GM18526 (cell line): Measurements from ENCODE around the gene PARK7.

ENCODE experiments used
- POLR2A ChIP-seq: IDR thresholded peaks from 3 replicates; pipeline ENCODE4 v1.6.1; 2011; ENCODE audit not compliant: insufficient read length; ENCODE audit errors: extremely low read depth

Gene PARK7

GRCh38 chr1:8022395-8023286 is 61.1 kb downstream of the PARK7 start:
- TF ChIP-seq POLR2A, result no peak

- no peak for TF ChIP-seq POLR2A
Measured at GRCh38 chr1:8023287-8023994, 61.9 kb downstream of the PARK7 start.

- TF ChIP-seq POLR2A, result no peak
Measured at GRCh38 chr1:8023995-8024313, 62.4 kb downstream of the PARK7 start.

GRCh38 chr1:8024329-8024728 is 62.8 kb downstream of the PARK7 start:
- TF ChIP-seq POLR2A, result no peak

GRCh38 chr1:8025061-8025670 is 63.7 kb downstream of the PARK7 start:
- TF ChIP-seq POLR2A, result no peak

- TF ChIP-seq POLR2A, result no peak
Measured at GRCh38 chr1:8025671-8026144, 64.2 kb downstream of the PARK7 start.

GRCh38 chr1:8026153-8026975 is 64.9 kb downstream of the PARK7 start, which contains the start of gene ERRFI1:
TSS of gene ERRFI1 (minus strand) at chr1:8026309. CDS start at chr1:8015619, 10,690 bp downstream.
- TF ChIP-seq POLR2A, result peak; percentile 76

GRCh38 chr1:8026976-8027747 is 65.7 kb downstream of the PARK7 start:
- TF ChIP-seq POLR2A, result no peak

- no peak for TF ChIP-seq POLR2A
Measured at GRCh38 chr1:8027748-8028570, 66.4 kb downstream of the PARK7 start.

GRCh38 chr1:8028571-8028910 is 67.0 kb downstream of the PARK7 start:
- no peak for TF ChIP-seq POLR2A

- TF ChIP-seq POLR2A, result no peak
Measured at GRCh38 chr1:8031176-8031785, 69.8 kb downstream of the PARK7 start.

GRCh38 chr1:8032366-8032910 is 70.9 kb downstream of the PARK7 start:
- TF ChIP-seq POLR2A, result no peak

- no peak for TF ChIP-seq POLR2A
Measured at GRCh38 chr1:8033322-8033721, 71.8 kb downstream of the PARK7 start.
